HepG2 (cell line): ENCODE data around the gene PNKP. TPM values are rescaled to one million over a fixed set of nuclear protein-coding genes. Genes with fewer than 3 reads are reported as not detected.

Experiments used
- FOSL2 ChIP-seq: sonication (generic); formaldehyde crosslinking; IDR thresholded peaks from 2 replicates; pipeline ENCODE4 v1.4.0; 2020; ENCODE audit warnings: missing genetic modification reagents
- GPBP1L1 ChIP-seq: sonication (generic); formaldehyde crosslinking; IDR thresholded peaks from 2 replicates; pipeline ENCODE4 v1.5.0; 2020; ENCODE audit warnings: mild to moderate bottlenecking, missing genetic modification reagents
- HNF4G ChIP-seq, 2 experiments: sonication (generic) in 1 of 2; formaldehyde crosslinking in 1 of 2; IDR thresholded peaks; 2 replicates each; pipeline versions ENCODE4 v1.4.0 to v1.6.1; 2011 to 2020; ENCODE audit warnings: borderline replicate concordance in 2 of 2, low read depth in 2 of 2, mild to moderate bottlenecking in 2 of 2, low read length in 1 of 2, missing genetic modification reagents in 1 of 2, moderate library complexity in 1 of 2
- IRX3 ChIP-seq: sonication (generic); formaldehyde crosslinking; IDR thresholded peaks from 2 replicates; pipeline ENCODE4 v1.8.1; 2023; ENCODE audit warnings: mild to moderate bottlenecking, low read depth, missing genetic modification reagents, borderline replicate concordance
- KLF11 ChIP-seq: IDR thresholded peaks from 2 replicates; pipeline ENCODE4 v1.6.1; 2016; ENCODE audit warnings: missing compliant biosample characterization
- KMT2A ChIP-seq: sonication (generic); formaldehyde crosslinking; IDR thresholded peaks from 2 replicates; pipeline ENCODE4 v1.4.0; 2020; ENCODE audit warnings: missing genetic modification reagents
- MEIS1 ChIP-seq: sonication (generic); formaldehyde crosslinking; IDR thresholded peaks from 2 replicates; pipeline ENCODE4 v1.9.0; 2021; ENCODE audit warnings: mild to moderate bottlenecking, missing genetic modification reagents, moderate library complexity, borderline replicate concordance
- MTF2 ChIP-seq: sonication (generic); formaldehyde crosslinking; IDR thresholded peaks from 2 replicates; pipeline ENCODE4 v1.5.0; 2020; ENCODE audit warnings: missing genetic modification reagents, borderline replicate concordance
- NFE2L2 ChIP-seq: fragments of 150-350 bp; IDR thresholded peaks from 2 replicates; pipeline ENCODE4 v1.6.1; 2014; ENCODE audit warnings: low read length
- SMAD9 ChIP-seq: sonication (generic); formaldehyde crosslinking; IDR thresholded peaks from 2 replicates; pipeline ENCODE4 v1.5.1; 2020; ENCODE audit warnings: mild to moderate bottlenecking, missing genetic modification reagents
- SRSF4 ChIP-seq: fragments of 200-400 bp; formaldehyde crosslinking; IDR thresholded peaks from one replicate; pipeline ENCODE4 v1.6.1; 2018; ENCODE audit warnings: mild to moderate bottlenecking, low read depth, low read length, moderate library complexity; ENCODE audit not compliant: poor library complexity, severe bottlenecking
- THAP11 ChIP-seq: IDR thresholded peaks from 2 replicates; pipeline ENCODE4 v1.6.1; 2016; ENCODE audit warnings: missing biosample characterization, missing genetic modification reagents
- XRCC5 ChIP-seq: fragments of 200-400 bp; formaldehyde crosslinking; optimal IDR thresholded peaks from 2 replicates; pipeline ENCODE3; 2017; ENCODE audit warnings: mild to moderate bottlenecking, low read length
- ZBTB26 ChIP-seq: IDR thresholded peaks from 2 replicates; pipeline ENCODE4 v1.6.1; 2016; ENCODE audit warnings: missing compliant biosample characterization, missing genetic modification reagents, borderline replicate concordance
- ZBTB46 ChIP-seq: sonication (generic); formaldehyde crosslinking; IDR thresholded peaks from 2 replicates; pipeline ENCODE4 v1.4.0; 2020; ENCODE audit warnings: mild to moderate bottlenecking, missing genetic modification reagents, borderline replicate concordance
- ZBTB7B ChIP-seq: sonication (generic); formaldehyde crosslinking; IDR thresholded peaks from 2 replicates; pipeline ENCODE4 v1.4.0; 2020; ENCODE audit warnings: missing genetic modification reagents
- ZFP1 ChIP-seq: IDR thresholded peaks from 2 replicates; pipeline ENCODE4 v1.6.1; 2016
- ZFP37 ChIP-seq: sonication (generic); formaldehyde crosslinking; IDR thresholded peaks from 2 replicates; pipeline ENCODE4 v1.4.0; 2020; ENCODE audit warnings: missing genetic modification reagents, borderline replicate concordance
- ZNF276 ChIP-seq: sonication (generic); formaldehyde crosslinking; IDR thresholded peaks from 2 replicates; pipeline ENCODE4 v1.4.0; 2020; ENCODE audit warnings: mild to moderate bottlenecking, low read depth, missing genetic modification reagents
- ZNF430 ChIP-seq: sonication (generic); formaldehyde crosslinking; IDR thresholded peaks from 2 replicates; pipeline ENCODE4 v1.9.0; 2021; ENCODE audit warnings: mild to moderate bottlenecking, missing genetic modification reagents
- ZNF557 ChIP-seq: sonication (generic); formaldehyde crosslinking; IDR thresholded peaks from 2 replicates; pipeline ENCODE4 v1.4.0; 2020; ENCODE audit warnings: missing genetic modification reagents
- ZNF616 ChIP-seq: sonication (generic); formaldehyde crosslinking; IDR thresholded peaks from 2 replicates; pipeline ENCODE4 v1.5.0; 2020; ENCODE audit warnings: low read depth, mild to moderate bottlenecking, missing genetic modification reagents
- ZNF660 ChIP-seq: sonication (generic); formaldehyde crosslinking; IDR thresholded peaks from 2 replicates; pipeline ENCODE4 v1.5.1; 2020; ENCODE audit warnings: mild to moderate bottlenecking, low read depth, missing genetic modification reagents, borderline replicate concordance
- ZNF777 ChIP-seq: sonication (generic); formaldehyde crosslinking; IDR thresholded peaks from 2 replicates; pipeline ENCODE4 v1.4.0; 2020; ENCODE audit warnings: missing genetic modification reagents
- polyA plus RNA-seq, 8 experiments: library from polyadenylated mRNA; depleted of rRNA in 3 of 8; stranded (reverse) in 7 of 8; unstranded in 1 of 8; fragments of >200 nt; fragmentation: Illumina TruSeq in 4 of 8; extraction: Trizol in 4 of 8; gene quantifications; 2 replicates each; pipeline versions ENCODE4 v1.2.1 to v1.2.3, GENCODE V29; 2011 to 2016; ENCODE audit warnings: low read depth in 4 of 8, missing spikeins in 1 of 8, mixed read lengths in 1 of 8; ENCODE audit not compliant: insufficient read depth in 1 of 8
- total RNA-seq, 5 experiments: library from RNA; depleted of rRNA; stranded (reverse); fragments of >200 nt; fragmentation: Illumina TruSeq; extraction: Trizol; gene quantifications; 2 replicates each; pipeline ENCODE4 v1.2.3, GENCODE V29; 2016; ENCODE audit warnings: low read depth in 1 of 5

Gene PNKP
- total and polyA plus RNA-seq, 2 of the 13 experiments (the other 11 are each of a cell fraction or from before 2014, with no cell fraction given), result 12.7 to 27.1 TPM

- TF ChIP-seq KLF11 (CRISPR knock-in tag) (0 out of 2 replicates have a peak, but pooled peaks have one; percentile 27), IRX3 (CRISPR knock-in tag) (no peak), SMAD9 (CRISPR knock-in tag) (no peak), KMT2A (CRISPR knock-in tag) (peak; percentile 54; the same call in 1 of the 2 replicates), ZNF557 (CRISPR knock-in tag) (no peak), ZNF660 (0 out of 2 replicates have a peak, but pooled peaks have one; percentile 31), ZFP37 (CRISPR knock-in tag) (no peak), HNF4G (IDR thresholded peaks at IDR 0.05; ENCODE audit: borderline replicate concordance, low read depth, low read length) (no peak), HNF4G (CRISPR knock-in tag; IDR thresholded peaks at IDR 0.05; ENCODE audit: borderline replicate concordance, low read depth) (no peak), ZNF430 (CRISPR knock-in tag) (peak; percentile 69; the same call in 1 of the 2 replicates), ZBTB46 (no peak), MTF2 (CRISPR knock-in tag) (peak; percentile 38; the same call in 1 of the 2 replicates), XRCC5 (no peak), ZFP1 (0 out of 2 replicates have a peak, but pooled peaks have one; percentile 17), ZBTB7B (CRISPR knock-in tag) (no peak), ZNF276 (CRISPR knock-in tag) (peak; percentile 46; the same call in 1 of the 2 replicates), THAP11 (CRISPR knock-in tag) (peak; percentile 84), FOSL2 (CRISPR knock-in tag) (no peak), NFE2L2 (no peak), MEIS1 (CRISPR knock-in tag) (no peak), GPBP1L1 (no peak), ZBTB26 (CRISPR knock-in tag) (no peak), ZNF616 (CRISPR knock-in tag) (peak; percentile 83; the same call in 1 of the 2 replicates), ZNF777 (CRISPR knock-in tag) (peak; percentile 94), SRSF4 (no peak)
Measured at GRCh38 chr19:49869484-49870308, 2.3 kb upstream of the PNKP start (continued).
